ENCODE measurements around the gene TNS3. TPM values are rescaled to one million over a fixed set of nuclear protein-coding genes. Genes with fewer than 3 reads are reported as not detected.

TNS3 gene
- total RNA-seq, 1 donor from 2014 or later = 168 TPM

DNA sequence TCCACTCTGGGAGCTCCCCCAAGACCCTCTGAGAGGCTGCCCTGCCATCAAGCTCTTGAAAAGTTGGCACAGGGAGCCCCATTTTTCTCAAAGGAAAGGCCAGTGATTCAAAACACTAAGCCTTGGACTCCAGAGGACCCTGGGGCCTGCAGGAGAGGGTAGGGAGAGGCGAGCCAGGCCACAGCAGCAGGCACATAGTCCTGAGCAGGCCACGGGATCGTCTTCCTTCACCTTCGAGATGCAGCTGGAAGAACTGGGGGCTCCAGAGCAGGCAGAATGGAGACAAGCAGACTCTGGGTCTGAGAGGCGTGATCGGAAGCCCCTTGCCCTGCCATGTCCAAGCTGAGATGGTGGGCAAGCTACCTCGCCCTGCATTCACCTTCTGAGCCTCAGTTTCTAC lies 13.9 kb downstream of the TNS3 start:
- intact Hi-C loops (cut with DNase I) = no loop called here
- Histone ChIP-seq H3K27me3 (no peaks in the 10 kb centered on the region), H3K27ac (peak overlapping the region; percentile 30), H3K36me3 (peaks cover 5% of the 10 kb centered on the region), H3K9me3 (no peaks in the 10 kb centered on the region), H3K4me1 (peaks cover 52% of the 10 kb centered on the region), H3K4me3 (no peak overlapping the region)
- ATAC-seq (no peak), DNase-seq (no peak)
- TF ChIP-seq, protein P1, sequence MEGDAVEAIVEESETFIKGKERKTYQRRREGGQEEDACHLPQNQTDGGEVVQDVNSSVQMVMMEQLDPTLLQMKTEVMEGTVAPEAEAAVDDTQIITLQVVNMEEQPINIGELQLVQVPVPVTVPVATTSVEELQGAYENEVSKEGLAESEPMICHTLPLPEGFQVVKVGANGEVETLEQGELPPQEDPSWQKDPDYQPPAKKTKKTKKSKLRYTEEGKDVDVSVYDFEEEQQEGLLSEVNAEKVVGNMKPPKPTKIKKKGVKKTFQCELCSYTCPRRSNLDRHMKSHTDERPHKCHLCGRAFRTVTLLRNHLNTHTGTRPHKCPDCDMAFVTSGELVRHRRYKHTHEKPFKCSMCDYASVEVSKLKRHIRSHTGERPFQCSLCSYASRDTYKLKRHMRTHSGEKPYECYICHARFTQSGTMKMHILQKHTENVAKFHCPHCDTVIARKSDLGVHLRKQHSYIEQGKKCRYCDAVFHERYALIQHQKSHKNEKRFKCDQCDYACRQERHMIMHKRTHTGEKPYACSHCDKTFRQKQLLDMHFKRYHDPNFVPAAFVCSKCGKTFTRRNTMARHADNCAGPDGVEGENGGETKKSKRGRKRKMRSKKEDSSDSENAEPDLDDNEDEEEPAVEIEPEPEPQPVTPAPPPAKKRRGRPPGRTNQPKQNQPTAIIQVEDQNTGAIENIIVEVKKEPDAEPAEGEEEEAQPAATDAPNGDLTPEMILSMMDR (IDR thresholded peaks at IDR 0.05) = no peak

GRCh38 chr7:47565640-47566250 lies 16.2 kb downstream of the TNS3 start:
- Histone ChIP-seq H3K27ac (no peak overlapping the region), H3K4me1 (peaks cover 28% of the 10 kb centered on the region), H3K27me3 (no peaks in the 10 kb centered on the region), H3K4me3 (no peak overlapping the region), H3K36me3 (peaks cover 5% of the 10 kb centered on the region), H3K9me3 (no peaks in the 10 kb centered on the region)
- TF ChIP-seq, protein P1 (IDR thresholded peaks at IDR 0.05) = no peak
- DNase-seq (no peak), ATAC-seq (no peak)
- intact Hi-C loops (cut with DNase I) = no loop called here

- intact Hi-C loops (cut with DNase I) = no loop called here
- TF ChIP-seq, protein P1 (IDR thresholded peaks at IDR 0.05) = no peak
- ATAC-seq (no peak), DNase-seq (no peak)
- Histone ChIP-seq H3K4me1 (peaks cover 8% of the 10 kb centered on the region), H3K36me3 (peaks cover 5% of the 10 kb centered on the region), H3K27ac (no peak overlapping the region), H3K4me3 (no peak overlapping the region), H3K9me3 (no peaks in the 10 kb centered on the region), H3K27me3 (no peaks in the 10 kb centered on the region)
Observed at GRCh38 chr7:47563521-47563920, 18.4 kb downstream of the TNS3 start.

DNA sequence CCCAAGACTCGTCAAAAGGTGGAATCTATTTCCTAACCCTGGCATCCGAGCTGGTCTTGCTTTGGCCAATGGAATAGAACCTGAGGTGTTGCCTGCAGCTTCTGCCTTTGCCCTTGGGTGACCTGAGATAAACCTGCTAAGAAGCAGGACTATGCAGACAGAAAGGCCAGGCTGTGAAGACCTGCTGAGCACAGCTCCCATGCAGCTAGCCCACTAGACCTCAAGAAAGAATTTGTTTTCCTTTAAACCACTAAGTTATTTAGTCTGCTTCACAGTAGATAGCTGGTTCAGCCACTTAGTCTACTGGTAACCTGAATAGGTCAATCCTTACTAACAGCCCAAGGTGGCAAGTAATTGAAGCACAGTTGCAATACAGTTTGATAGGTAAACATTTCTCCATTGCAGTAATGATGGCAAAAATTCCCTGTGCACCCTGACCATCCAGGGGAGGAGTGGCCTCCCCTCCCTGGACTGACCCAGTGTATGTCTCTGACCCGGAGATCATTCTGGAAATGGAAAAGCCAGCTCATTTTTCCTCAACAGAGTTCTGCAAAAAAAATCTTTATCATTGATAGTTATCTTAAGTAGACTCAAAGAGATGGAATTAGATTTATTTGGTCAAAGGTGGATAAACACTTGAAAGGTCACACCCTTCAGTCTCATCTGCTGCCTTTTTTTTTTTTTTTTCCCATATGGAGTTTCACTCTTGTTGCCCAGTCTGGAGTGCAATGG lies 20.0 kb downstream of the TNS3 start:
- no peak overlapping the region for H3K4me3 ChIP-seq

DNA sequence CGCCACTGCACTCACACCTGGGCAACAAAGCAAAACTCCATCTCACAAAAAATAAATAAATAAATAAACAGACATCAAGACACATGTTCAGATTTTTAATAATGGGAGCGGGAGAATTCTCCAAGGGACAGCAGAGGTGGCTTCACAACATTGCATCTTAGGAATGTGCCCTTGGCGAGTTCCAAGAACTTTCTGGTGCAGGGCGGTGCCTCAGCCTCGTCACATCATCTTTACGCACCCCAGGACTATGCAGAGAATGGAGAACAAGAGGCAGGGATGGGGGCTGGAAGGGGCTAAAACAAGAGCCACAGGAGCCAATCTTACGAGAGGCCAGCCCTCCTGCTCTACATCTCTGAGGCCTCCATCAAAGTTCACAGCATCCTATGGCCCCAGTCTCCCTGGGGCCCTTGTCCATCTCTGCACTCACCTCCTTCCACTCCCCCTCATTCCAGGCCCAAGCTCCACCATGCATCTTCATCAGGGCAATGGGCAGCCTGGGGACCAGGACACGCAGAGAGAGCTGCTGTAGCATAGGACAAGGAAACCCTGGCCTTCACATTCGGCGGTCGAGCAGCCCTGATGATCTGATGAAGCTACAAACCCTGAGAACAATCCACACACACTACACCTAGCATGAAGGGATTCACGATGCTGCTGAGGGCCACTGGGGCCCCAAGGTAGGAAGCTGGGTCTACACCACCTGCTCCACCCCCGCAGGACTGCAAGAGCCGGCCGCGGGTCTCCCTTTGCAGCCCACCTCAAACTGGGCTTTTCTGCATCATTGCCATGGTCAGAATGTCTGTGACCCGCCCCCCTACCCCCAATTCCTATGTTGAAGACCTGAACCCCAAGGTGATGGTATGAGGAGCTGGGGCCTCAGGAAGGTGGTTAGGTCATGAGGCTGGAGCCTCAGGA lies 22.3 kb downstream of the TNS3 start:
- no peaks in the 10 kb centered on the region for H3K9me3 ChIP-seq
- H3K27me3 ChIP-seq = no peaks in the 10 kb centered on the region
- ATAC-seq (no peak), DNase-seq (no peak)
- TF ChIP-seq, protein P1 (IDR thresholded peaks at IDR 0.05) = no peak
- peaks cover 20% of the 10 kb centered on the region for H3K4me1 ChIP-seq
- intact Hi-C loops (cut with DNase I) = no loop called here
- H3K27ac ChIP-seq = no peak overlapping the region
- H3K4me3 ChIP-seq = no peak overlapping the region
- H3K36me3 ChIP-seq = peaks cover 5% of the 10 kb centered on the region

More for the DNA sequence above, 20.0 kb downstream of the TNS3 start:
- TF ChIP-seq, protein P1 (IDR thresholded peaks at IDR 0.05) = no peak
- DNase-seq = no peak
- no peaks in the 10 kb centered on the region for H3K27me3 ChIP-seq
- intact Hi-C loops (cut with DNase I) = no loop called here
- H3K4me1 ChIP-seq = peaks cover 15% of the 10 kb centered on the region
- no peak for ATAC-seq
- H3K36me3 ChIP-seq = peaks cover 5% of the 10 kb centered on the region
- H3K9me3 ChIP-seq = no peaks in the 10 kb centered on the region
- no peak overlapping the region for H3K27ac ChIP-seq
